ENCODE measurements around the gene PEX11B.

DNA sequence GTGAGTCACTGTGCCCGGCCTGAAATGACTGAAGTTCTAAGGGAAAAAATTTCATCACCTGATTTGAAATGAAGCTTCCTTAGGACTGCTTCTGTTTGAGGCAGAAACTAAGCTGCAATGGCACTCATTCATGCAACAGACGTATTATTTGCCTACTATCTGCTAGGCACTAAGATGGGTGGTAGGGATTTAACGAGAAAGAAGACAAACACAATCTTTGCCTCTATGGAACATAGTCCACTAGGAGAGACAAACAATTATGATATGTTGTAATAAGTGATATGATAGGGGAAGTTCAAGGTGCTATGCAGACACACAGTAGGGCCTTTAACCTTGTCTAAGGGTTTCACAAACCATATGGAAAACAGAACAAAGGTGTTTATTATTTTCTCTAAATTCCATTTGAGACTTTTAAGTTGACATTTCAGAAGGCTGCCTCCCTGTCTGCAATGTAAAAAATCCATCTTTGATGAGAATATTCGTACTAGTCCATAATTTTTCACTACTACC, 28.0 kb upstream of the PEX11B start:
- TF ChIP-seq, protein P1, sequence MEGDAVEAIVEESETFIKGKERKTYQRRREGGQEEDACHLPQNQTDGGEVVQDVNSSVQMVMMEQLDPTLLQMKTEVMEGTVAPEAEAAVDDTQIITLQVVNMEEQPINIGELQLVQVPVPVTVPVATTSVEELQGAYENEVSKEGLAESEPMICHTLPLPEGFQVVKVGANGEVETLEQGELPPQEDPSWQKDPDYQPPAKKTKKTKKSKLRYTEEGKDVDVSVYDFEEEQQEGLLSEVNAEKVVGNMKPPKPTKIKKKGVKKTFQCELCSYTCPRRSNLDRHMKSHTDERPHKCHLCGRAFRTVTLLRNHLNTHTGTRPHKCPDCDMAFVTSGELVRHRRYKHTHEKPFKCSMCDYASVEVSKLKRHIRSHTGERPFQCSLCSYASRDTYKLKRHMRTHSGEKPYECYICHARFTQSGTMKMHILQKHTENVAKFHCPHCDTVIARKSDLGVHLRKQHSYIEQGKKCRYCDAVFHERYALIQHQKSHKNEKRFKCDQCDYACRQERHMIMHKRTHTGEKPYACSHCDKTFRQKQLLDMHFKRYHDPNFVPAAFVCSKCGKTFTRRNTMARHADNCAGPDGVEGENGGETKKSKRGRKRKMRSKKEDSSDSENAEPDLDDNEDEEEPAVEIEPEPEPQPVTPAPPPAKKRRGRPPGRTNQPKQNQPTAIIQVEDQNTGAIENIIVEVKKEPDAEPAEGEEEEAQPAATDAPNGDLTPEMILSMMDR (conservative IDR thresholded peaks at IDR 0.05; ENCODE audit: low read depth in 2 of 2): no peak
- no peak for TF ChIP-seq ETS1 (IDR thresholded peaks at IDR 0.05)
- no peak for TF ChIP-seq JUNB (IDR thresholded peaks at IDR 0.05; ENCODE audit: unreplicated experiment)
- TF ChIP-seq, protein P2, sequence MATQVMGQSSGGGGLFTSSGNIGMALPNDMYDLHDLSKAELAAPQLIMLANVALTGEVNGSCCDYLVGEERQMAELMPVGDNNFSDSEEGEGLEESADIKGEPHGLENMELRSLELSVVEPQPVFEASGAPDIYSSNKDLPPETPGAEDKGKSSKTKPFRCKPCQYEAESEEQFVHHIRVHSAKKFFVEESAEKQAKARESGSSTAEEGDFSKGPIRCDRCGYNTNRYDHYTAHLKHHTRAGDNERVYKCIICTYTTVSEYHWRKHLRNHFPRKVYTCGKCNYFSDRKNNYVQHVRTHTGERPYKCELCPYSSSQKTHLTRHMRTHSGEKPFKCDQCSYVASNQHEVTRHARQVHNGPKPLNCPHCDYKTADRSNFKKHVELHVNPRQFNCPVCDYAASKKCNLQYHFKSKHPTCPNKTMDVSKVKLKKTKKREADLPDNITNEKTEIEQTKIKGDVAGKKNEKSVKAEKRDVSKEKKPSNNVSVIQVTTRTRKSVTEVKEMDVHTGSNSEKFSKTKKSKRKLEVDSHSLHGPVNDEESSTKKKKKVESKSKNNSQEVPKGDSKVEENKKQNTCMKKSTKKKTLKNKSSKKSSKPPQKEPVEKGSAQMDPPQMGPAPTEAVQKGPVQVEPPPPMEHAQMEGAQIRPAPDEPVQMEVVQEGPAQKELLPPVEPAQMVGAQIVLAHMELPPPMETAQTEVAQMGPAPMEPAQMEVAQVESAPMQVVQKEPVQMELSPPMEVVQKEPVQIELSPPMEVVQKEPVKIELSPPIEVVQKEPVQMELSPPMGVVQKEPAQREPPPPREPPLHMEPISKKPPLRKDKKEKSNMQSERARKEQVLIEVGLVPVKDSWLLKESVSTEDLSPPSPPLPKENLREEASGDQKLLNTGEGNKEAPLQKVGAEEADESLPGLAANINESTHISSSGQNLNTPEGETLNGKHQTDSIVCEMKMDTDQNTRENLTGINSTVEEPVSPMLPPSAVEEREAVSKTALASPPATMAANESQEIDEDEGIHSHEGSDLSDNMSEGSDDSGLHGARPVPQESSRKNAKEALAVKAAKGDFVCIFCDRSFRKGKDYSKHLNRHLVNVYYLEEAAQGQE (IDR thresholded peaks at IDR 0.05; ENCODE audit: unreplicated experiment): no peak
- TF ChIP-seq EZH2 (IDR thresholded peaks at IDR 0.05; ENCODE audit: low read depth, unreplicated experiment): no peak
- TF ChIP-seq EZH2phosphoT487 (IDR thresholded peaks at IDR 0.05; ENCODE audit: unreplicated experiment): no peak
- no peak for TF ChIP-seq POLR2AphosphoS5 (IDR thresholded peaks at IDR 0.05; ENCODE audit: low read depth)
- no peak for TF ChIP-seq CREB1 (CRISPR knock-in tag; IDR thresholded peaks at IDR 0.05; ENCODE audit: low read depth)
- no peak for TF ChIP-seq ZNF331 (CRISPR knock-in tag; IDR thresholded peaks at IDR 0.05; ENCODE audit: low read depth)
